Endometrial microvascular endothelial cells (primary cell): ENCODE results near the gene FAM229A. TPM values are rescaled to one million over a fixed set of nuclear protein-coding genes. Genes with fewer than 3 reads are reported as not detected.

Experiments
- in situ Hi-C: cut with HindIII; loops from 2 replicates; pipeline ENCODE4 v1.10.0; 2017; ENCODE audit warnings: low sequenced_read_pairs, low pct_unique_long_range_greater_than_20kb; ENCODE audit errors: inconsistent ontology term
- total RNA-seq: library from RNA; depleted of rRNA; stranded (reverse); fragments of >200 nt; gene quantifications from one replicate; pipeline ENCODE4 v1.2.3, GENCODE V29; 2015; ENCODE audit errors: inconsistent ontology term

Gene FAM229A
- total RNA-seq, 1 donor from 2014 or later: 1.6 TPM

GRCh38 chr1:32335535-32335789 is 26.8 kb downstream of the FAM229A start:
- in situ Hi-C loops: no loop called here

- in situ Hi-C loops: no loop called here
Measured at GRCh38 chr1:32334864-32335534, 27.3 kb downstream of the FAM229A start.

- in situ Hi-C loops: no loop called here
Measured at GRCh38 chr1:32334274-32334861, 27.9 kb downstream of the FAM229A start.

- in situ Hi-C loops: no loop called here
Measured at GRCh38 chr1:32333251-32333963, 28.9 kb downstream of the FAM229A start.

GRCh38 chr1:32332290-32333079 is 29.8 kb downstream of the FAM229A start:
- in situ Hi-C loops: no loop called here

GRCh38 chr1:32331549-32331948 is 30.7 kb downstream of the FAM229A start:
- in situ Hi-C loops: no loop called here

GRCh38 chr1:32330558-32331151 is 31.6 kb downstream of the FAM229A start:
- in situ Hi-C loops: no loop called here

GRCh38 chr1:32329931-32330466 is 32.3 kb downstream of the FAM229A start:
- in situ Hi-C loops: loop anchor here (10.0 kb wide), 1 partner anchor 85 kb away; the partner anchor contains the start of gene FAM167B

- in situ Hi-C loops: loop anchor here (10.0 kb wide), 1 partner anchor 82 kb away; the partner anchor contains the start of gene FAM167B
Measured at GRCh38 chr1:32327204-32327603, 35.1 kb downstream of the FAM229A start.

- in situ Hi-C loops: loop anchor here (10.0 kb wide), 1 partner anchor 77 kb away; the partner anchor contains the start of gene FAM167B
Measured at GRCh38 chr1:32321712-32322291, 40.5 kb downstream of the FAM229A start.

- in situ Hi-C loops: no loop called here
Measured at GRCh38 chr1:32318127-32318869, 44.0 kb downstream of the FAM229A start.

GRCh38 chr1:32316903-32317277 is 45.4 kb downstream of the FAM229A start:
- in situ Hi-C loops: no loop called here

GRCh38 chr1:32311709-32312393 is 50.4 kb downstream of the FAM229A start:
- in situ Hi-C loops: no loop called here

Other genes starting within 250 kb of the FAM229A start
- 69.8 TPM for gene TXLNA, start 182.8 kb downstream of the FAM229A start, total RNA-seq
- 6.9 TPM for gene CCDC28B, start 161.9 kb downstream of the FAM229A start, total RNA-seq
- gene IQCC, start 156.8 kb downstream of the FAM229A start, total RNA-seq: 1.2 TPM
- gene DCDC2B, start 153.4 kb downstream of the FAM229A start, total RNA-seq: not detected
- 16.3 TPM for gene TMEM234, start 140.1 kb downstream of the FAM229A start, total RNA-seq
- 474 TPM for gene EIF3I, start 140.1 kb downstream of the FAM229A start, total RNA-seq
- gene FAM167B, start 115.3 kb downstream of the FAM229A start, total RNA-seq: 9.3 TPM
- gene LCK, start 111.2 kb downstream of the FAM229A start, total RNA-seq: not detected
- gene HDAC1, start 70.4 kb downstream of the FAM229A start, total RNA-seq: 173 TPM
- gene MARCKSL1, start 26.3 kb downstream of the FAM229A start, total RNA-seq: 70.8 TPM
- gene TSSK3, start 54 bp upstream of the FAM229A start, total RNA-seq: not detected
- gene BSDC1, start 32.0 kb upstream of the FAM229A start, total RNA-seq: 67.0 TPM
- gene ZBTB8B, start 102.6 kb upstream of the FAM229A start, total RNA-seq: not detected
- 6.2 TPM for gene ZBTB8A, start 176.9 kb upstream of the FAM229A start, total RNA-seq